ENCODE data around the gene TSPO.

- TF ChIP-seq EZH2phosphoT487 (IDR thresholded peaks at IDR 0.05; ENCODE audit: insufficient read depth, low read depth), result no peak
- TF ChIP-seq EZH2 (IDR thresholded peaks at IDR 0.05; ENCODE audit: insufficient read depth, poor library complexity, severe bottlenecking), result no peak
These were observed 53.9 kb downstream of the TSPO start for GRCh38 chr22:43205261-43205691.

Data from GM23248 (cell line).